Left hindlimb (tissue), 1 donor: ENCODE results near the gene RANBP3.
"Not testable (repeated sequence)": the region's sequence is repeated elsewhere in the genome, so short reads cannot be mapped to it uniquely, and the experiment has no call there.

Experiments
- DNase-seq: peaks from one replicate; pipeline ENCODE4 v3.0.0-alpha.2; 2018

The RANBP3 gene

GRCh38 chr19:6006070-6006446 lies 28.1 kb upstream of the RANBP3 start:
- not testable (repeated sequence) for DNase-seq

GRCh38 chr19:6005321-6006069 lies 27.6 kb upstream of the RANBP3 start:
- DNase-seq, result peak; percentile 4

GRCh38 chr19:6003976-6004375 lies 26.0 kb upstream of the RANBP3 start:
- no peak for DNase-seq

DNA sequence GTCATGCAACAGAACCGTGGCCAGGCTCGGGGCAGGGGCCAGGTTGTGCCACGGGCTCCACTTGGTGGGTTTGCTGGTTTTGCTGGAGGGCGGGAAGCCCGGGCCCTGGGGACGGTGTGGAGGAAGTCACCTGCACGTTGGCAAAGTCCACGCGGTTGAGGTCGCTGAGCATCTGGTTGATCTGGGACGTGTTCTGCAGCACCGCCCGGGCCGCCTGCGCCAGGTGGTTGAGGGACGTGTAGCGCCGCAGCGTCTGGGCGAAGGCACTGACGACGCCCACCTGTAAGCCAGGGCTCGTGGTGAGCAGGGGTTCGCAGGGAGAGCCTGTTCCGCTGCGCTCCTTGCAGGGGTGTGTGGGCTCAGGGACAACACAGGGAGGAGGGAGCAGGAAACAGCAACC lies 24.7 kb upstream of the RANBP3 start:
- DNase-seq, result no peak

- no peak for DNase-seq
These were observed 22.4 kb upstream of the RANBP3 start for GRCh38 chr19:6000228-6000847.

GRCh38 chr19:5999693-6000092 lies 21.8 kb upstream of the RANBP3 start:
- DNase-seq, result no peak

- no peak for DNase-seq
These were observed 19.4 kb upstream of the RANBP3 start for GRCh38 chr19:5997371-5997770.

DNA sequence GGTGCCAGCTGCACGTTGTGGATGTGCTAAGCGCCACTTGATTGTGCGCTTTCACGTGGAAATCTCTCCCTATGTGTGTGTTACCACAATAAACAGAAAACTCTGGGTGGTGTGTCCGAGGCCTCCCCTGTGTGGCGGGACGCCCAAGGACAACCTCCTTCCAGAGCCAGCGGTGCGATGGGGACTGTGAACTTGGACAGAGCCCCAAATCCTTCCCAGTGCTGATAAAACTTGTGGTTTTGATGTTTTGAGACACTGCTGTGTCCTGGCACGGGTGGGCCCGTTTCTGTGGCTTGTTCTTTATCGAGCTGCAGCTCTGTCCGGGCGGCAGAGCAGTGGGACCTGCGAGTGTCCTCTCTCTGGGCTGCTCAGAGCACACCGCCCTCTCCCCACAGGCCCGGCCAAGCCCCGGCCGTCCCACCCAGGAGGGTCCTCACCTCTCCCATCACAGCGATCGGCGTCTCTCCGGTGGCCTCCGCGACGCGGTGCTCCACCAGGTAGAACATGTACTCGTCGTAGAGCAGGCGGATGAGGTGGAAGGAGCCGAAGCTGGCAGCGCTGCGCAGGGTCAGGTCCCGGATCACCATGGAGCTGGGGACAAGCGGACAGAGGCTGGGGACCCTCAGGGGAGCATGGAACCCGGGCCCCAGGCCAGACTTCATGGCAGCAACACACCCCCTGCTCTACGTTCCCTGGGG lies 18.8 kb upstream of the RANBP3 start:
- no peak for DNase-seq

DNA sequence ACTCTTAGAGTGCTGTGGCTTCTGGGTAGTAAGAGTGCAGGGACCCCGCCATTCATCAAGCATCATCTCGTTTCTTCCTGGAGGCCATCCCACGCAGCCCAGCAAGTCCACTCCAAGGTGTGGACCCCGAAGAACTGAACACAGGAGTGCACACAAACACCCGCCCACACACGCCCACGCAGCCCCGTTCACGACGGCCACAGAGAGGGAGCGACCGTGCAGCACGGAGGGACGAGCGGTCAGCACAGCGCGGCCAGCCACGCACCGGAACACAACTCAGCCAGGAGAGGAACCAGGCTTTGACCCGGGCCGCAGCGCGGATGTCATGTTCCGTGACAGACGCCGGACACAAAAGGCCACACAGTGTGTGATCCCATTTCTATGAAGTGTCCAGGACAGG lies 18.2 kb upstream of the RANBP3 start:
- no peak for DNase-seq

DNA sequence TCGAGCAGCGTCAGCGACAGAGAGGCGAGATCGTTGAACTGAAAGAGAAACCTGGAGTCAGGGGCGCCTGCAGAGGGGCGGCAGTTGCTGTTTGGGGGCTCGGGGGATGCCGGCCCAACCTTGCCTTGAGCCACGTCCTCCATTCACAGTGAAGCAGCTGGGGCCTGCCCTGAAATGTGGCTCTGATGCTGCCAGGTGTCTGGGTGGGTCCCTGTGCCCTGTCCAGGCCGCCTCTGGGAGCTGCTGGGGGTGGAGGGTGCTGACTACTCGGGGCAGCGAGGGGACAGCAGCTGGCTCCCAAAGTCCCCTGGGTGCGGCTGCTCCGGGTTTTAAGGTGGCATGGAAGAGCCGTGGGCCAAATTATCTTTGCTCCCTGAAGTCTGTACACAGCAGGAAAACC lies 17.7 kb upstream of the RANBP3 start:
- no peak for DNase-seq

GRCh38 chr19:5994405-5995165 lies 16.6 kb upstream of the RANBP3 start:
- DNase-seq, result no peak

GRCh38 chr19:5993648-5994358 lies 15.9 kb upstream of the RANBP3 start:
- DNase-seq, result peak; percentile 64

- no peak for DNase-seq
These were observed 15.3 kb upstream of the RANBP3 start for GRCh38 chr19:5993201-5993600.

DNA sequence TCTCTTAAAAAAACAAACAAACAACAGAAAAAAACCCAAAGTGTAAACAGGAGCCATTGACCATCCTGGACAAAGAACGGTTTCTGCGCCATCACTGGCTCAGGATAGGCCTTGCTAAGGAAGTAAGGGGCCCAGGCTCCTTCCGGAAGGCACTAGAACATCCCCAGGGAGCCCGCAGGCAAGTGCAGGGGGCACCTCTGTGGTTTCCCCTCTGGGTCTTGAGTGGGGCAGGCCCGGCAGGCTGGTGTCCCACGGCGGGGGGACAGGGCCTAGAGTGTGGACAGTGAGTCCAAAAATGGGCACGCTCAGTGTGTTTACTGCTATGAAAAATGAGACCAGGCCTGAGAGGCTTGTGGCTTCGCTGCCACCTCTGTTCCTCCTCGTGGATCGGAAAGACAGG lies 14.8 kb upstream of the RANBP3 start:
- DNase-seq, result no peak

- DNase-seq, result no peak
These were observed 13.4 kb upstream of the RANBP3 start for GRCh38 chr19:5991244-5991838.

DNA sequence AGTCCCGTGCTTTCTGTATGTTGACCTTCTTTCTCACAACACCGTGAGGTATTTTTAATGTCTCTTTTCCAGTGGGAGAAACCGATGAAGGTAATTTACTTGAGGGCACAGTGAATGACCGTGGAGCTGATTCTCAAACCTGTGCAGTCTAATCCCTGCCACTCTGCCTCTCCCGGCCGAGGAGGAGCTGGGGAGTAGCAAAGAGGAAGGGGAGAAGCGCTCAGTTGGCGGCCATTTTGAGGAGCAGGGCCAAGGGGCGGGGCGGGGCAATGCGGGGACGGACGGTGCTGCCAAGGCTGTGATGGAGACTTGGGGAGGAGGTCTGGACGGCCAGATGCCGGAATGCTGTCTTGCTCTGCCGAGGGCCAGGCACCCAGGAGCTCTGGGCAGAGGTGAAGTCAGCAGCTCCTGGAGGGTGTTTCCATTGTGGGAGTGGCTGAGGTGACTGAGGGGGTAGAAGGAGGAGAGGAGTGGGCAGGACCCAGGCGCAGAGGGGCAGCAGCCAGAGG lies 12.4 kb upstream of the RANBP3 start:
- no peak for DNase-seq

DNA sequence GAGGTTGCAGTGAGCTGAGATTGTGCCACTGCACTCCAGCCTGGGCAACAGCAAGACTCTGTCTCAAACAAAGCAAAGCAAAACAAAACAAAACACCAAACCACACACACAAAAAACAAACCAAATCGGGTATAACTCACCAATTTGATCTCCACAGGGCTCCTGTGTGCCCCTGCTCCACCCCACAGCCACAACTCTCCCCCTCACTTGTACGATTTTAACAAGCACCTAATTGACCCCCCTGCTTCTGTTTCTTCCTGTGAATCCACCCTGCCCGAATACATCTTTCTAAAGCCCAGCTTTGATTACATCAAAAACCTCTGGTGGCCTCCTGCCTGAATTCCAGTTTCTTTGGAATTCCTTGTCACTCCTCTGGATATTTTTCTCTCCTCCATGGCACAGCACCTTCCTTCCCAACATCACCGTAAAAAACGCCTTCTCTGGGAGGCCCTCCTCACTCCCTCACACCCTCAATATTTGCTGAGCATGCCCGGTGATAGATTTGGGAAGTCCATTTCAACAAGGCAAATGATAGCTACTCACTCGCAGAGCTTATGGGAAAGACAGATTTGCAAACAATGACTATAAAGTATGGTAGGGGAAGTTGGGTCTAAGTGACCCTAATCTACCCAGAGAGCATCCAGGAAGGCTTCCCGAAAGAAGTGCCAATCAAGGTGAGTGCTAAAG lies 11.6 kb upstream of the RANBP3 start:
- DNase-seq, result no peak

DNA sequence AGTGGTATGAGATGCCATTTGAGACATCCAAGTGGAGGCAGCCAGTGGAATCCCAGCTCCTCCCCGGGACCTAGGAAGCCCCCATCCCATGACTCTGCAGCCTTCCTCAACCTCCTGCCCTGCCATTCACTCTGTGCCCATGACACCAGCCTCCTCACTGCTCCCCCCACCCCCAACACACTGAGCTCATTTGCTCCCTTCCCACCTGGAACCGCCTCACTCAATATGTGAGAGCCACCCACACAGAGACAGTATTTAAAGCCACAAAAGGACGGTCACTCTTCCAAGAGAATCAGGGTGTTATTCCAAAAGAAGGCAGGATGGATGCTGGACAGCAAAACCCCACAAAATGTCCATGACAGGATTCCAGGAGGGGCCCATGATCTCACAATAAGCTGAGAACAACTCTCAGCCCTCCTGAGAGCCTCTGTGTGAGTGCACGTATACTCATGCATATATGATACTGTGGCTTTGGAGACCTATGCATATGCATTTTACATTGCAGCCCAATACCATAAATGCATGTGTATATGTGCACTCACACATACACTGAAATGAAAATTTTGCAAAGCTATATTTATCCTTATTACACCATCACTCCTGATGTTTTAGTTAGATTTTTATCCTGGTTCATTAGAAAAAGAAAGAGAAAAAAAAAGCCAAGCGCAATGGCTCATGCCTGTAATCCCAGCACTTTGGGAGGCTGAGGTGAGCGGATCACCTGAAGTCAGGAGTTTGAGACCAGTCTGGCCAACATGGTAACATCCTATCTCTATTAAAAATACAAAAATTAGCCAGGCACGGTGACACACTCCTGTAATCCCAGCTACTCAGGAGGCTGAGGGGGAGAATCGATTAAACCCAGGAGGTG lies 10.8 kb upstream of the RANBP3 start:
- DNase-seq, result no peak

DNA sequence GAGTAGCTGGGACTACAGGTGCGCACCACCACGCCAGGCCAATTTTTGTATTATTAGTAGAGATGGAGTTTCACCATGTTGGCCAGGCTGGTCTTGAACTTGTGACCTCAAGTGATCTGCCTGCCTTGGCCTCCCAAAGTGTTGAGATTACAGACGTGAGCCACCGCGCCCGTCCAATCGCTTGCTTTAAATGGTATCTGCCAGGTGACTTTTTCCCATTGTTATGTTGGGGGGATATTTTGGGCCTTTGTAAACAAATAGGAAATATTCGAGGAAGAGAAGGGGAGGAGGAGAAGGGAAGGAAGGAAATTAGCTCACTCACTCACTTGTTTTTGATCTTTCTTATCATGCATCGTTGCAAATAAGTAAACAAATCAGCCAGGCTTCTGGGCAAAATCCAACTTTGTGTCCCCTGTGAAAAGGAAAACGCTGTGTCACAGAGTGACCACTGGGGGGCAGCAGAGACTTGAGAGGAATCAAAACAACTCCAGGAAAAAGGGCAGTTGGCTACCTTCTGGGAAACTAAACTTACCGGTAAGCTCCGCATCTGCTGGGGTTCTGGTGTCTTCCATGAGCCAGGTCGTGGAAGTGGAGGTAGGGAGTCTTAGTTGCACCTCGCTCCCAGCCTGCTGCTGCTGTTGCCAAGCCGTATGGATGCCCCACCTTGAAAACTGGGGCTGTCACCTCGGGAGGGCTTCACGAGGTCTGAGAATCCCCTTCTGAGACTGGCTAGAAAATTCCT lies 9.3 kb upstream of the RANBP3 start:
- peak; percentile 74 for DNase-seq

- not testable (repeated sequence) for DNase-seq
These were observed 7.9 kb upstream of the RANBP3 start for GRCh38 chr19:5985837-5986236.
